Jurkat, Clone E6-1 (cell line): ENCODE data around the gene CRNKL1. TPM values are rescaled to one million over a fixed set of nuclear protein-coding genes. Genes with fewer than 3 reads are reported as not detected.

ENCODE experiments used
- DNase-seq: peaks from one replicate; pipeline ENCODE4 v3.0.0-alpha.2; 2011; ENCODE audit warnings: low read depth, low spot score
- H3K4me3 ChIP-seq: 2 replicates; pipeline ENCODE4 v1.5.1; 2011; ENCODE audit warnings: mild to moderate bottlenecking, low read length, control low read depth, moderate library complexity
- polyA plus RNA-seq: library from polyadenylated mRNA; unstranded; fragments of >200 nt; gene quantifications from one replicate; pipeline ENCODE4 v1.2.1, GENCODE V29; 2012; ENCODE audit warnings: missing spikeins; ENCODE audit not compliant: insufficient read length, insufficient read depth

Gene CRNKL1
- polyA plus RNA-seq, result 47.6 TPM

- peak within 1 kb of the TSS; percentile 98 for H3K4me3 ChIP-seq
Measured at GRCh38 chr20:20052074-20052970, at the start of gene CRNKL1, which contains the start of gene CFAP61. Gene CRNKL1, minus strand, starts transcription at chr20:20052466. Its CDS starts 124 bp downstream, at chr20:20052342. Gene CFAP61, plus strand, starts transcription at chr20:20052532. Its CDS starts 4,122 bp downstream, at chr20:20056654.

GRCh38 chr20:20100881-20101280 is 48.6 kb upstream of the CRNKL1 start:
- no peak for DNase-seq

More at GRCh38 chr20:20052074-20052970, at the start of gene CRNKL1, which contains the start of gene CFAP61:
- peak; percentile 96 for DNase-seq

GRCh38 chr20:20096421-20096820 is 44.2 kb upstream of the CRNKL1 start:
- no peak overlapping the region for H3K4me3 ChIP-seq
- DNase-seq, result no peak

More at GRCh38 chr20:20100881-20101280, 48.6 kb upstream of the CRNKL1 start:
- no peak overlapping the region for H3K4me3 ChIP-seq

- H3K4me3 ChIP-seq, result no peak overlapping the region
- no peak for DNase-seq
Measured at GRCh38 chr20:20095114-20095872, 43.0 kb upstream of the CRNKL1 start.

- H3K4me3 ChIP-seq, result no peak overlapping the region
- no peak for DNase-seq
Measured at GRCh38 chr20:20094410-20094809, 42.1 kb upstream of the CRNKL1 start.

DNA sequence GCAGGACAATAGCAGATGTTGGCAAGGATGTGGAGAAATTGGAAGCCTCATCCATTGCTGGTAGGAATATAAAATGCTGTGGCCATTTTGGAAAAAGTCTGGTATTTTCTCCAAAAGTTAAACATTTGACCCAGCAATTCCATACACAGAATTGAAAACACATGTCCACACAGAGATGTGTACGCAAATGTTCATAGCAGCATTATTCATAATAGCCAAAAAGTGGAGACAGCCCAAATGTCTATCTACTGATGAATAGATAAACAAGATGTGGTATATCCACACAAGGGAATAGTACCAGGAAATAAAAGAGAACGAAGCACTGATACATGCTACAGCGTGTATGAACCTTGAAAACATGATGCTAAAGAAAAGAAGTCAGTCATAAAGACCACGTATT is 40.6 kb upstream of the CRNKL1 start:
- H3K4me3 ChIP-seq, result no peak overlapping the region
- no peak for DNase-seq

DNA sequence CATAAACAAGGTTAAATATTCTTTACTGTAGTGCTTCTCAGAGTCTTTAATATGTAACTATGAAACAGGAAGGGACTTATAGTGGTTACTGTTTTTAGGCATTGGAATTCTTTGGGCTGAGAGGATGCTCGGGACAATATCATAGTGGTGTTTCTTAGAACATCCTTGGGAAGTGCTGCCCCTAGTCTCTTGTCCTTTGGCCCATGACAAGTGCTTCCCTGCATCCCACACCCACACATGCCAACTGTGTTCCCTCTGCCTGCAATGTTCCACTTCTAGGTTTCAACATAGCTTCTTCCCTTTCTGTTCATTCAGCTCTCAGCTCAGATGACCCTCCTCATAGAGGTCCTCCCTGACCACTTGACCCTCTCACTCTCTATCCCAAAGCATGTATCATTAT is 37.7 kb upstream of the CRNKL1 start:
- no peak overlapping the region for H3K4me3 ChIP-seq
- DNase-seq, result no peak

- DNase-seq, result no peak
- H3K4me3 ChIP-seq, result no peak overlapping the region
Measured at GRCh38 chr20:20089018-20089417, 36.8 kb upstream of the CRNKL1 start.

DNA sequence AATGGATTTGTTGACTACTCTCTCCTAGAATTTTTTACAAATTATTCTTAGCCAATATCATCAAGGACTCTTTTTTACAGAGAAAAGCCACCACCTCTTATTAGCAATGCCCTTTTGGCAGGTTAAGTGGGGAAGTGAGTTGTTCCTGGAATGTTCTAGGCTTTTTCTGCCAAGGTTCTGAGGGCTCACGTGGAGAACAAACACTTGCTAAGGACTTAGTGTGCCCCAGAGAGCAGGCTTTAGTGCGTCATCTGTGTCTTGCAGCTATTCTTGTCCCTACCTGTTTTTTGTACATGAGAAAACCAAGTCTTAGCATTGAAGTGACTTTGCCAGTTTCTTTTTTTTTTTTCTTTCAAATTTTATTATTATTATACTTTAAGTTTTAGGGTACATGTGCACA is 33.5 kb upstream of the CRNKL1 start:
- no peak for DNase-seq
- no peak overlapping the region for H3K4me3 ChIP-seq

- H3K4me3 ChIP-seq, result no peak overlapping the region
- DNase-seq, result no peak
Measured at GRCh38 chr20:20085071-20085470, 32.8 kb upstream of the CRNKL1 start.

DNA sequence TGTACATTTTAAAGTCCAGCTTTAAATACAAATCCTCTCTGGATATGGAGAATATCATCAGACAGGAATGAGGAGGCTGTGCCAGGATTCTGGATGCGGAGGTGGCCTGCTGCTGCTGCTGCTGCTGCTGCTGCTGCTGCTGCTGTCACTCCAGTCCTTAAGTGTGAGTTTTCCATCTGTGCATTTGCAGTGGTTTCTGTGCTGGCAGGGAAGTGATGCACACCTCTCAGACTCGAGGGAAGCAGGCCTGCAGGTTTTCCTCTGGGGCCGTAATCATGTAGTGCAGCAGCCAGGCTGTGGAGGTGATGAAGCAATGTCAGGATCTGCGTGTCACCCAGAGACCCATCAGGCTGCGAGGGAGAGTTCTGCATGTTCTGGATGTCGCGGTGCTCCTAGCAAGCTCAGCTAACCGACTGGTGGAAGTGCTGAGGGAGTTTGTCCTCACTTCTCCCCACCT is 32.1 kb upstream of the CRNKL1 start:
- no peak overlapping the region for H3K4me3 ChIP-seq
- DNase-seq, result no peak

GRCh38 chr20:20083807-20084206 is 31.5 kb upstream of the CRNKL1 start:
- H3K4me3 ChIP-seq, result peak overlapping the region; percentile 15; the same call in 1 of the 2 replicates
- peak; percentile 61 for DNase-seq

DNA sequence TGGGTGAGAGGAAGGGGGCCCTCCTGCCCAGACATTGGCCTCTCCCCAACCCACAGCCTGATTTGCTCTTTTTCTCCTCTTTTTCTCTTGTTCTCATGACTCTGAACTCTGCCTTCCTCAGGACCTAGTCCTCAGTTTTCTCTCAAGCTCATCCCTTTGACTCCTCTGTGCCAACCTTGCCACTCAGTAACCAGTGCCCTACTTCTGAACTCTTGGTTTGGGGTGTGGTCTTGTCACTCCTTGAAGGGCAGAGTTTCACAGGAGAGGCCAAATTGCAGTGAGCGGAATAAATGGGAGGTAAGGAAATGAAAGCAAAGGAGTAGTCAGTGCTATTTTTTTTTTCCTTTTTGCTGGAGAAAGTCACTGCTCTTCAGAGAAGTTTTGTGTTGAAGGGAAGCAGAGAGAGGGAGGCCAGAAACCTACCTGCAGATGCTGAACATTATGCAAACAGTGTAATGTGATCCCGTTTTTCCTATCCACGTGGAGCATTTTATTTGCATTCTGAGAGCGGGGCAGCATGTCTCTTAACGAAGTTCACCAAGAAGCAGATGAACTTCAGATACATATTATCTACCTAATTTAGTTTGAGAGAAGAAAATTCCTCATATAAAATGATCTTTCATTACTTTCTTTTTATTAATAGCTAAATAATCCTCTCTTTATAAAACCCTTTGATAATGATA is 27.0 kb upstream of the CRNKL1 start:
- DNase-seq, result no peak
- H3K4me3 ChIP-seq, result no peak overlapping the region

GRCh38 chr20:20078041-20078440 is 25.8 kb upstream of the CRNKL1 start:
- H3K4me3 ChIP-seq, result no peak overlapping the region
- DNase-seq, result no peak

GRCh38 chr20:20076297-20077065 is 24.2 kb upstream of the CRNKL1 start:
- DNase-seq, result no peak
- H3K4me3 ChIP-seq, result no peak overlapping the region

DNA sequence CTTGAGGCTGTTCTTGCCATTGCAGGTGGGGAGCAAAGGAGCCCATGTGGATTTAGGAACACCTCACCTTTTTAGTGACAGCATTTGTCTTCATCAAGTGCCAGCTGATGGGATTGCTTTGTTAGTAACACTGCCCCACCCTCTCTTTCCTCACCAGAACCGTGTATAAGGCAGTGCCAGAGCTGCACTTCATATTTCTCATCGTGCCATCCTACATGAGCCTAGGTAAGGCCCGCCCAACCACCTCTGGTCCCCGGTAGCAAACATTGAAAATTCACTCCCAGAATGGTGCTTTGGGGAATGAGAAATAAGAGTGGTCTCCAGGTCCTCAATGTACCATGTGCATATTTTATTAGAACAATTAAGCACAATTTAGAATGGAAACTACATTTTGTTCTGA is 22.8 kb upstream of the CRNKL1 start:
- DNase-seq, result no peak
- no peak overlapping the region for H3K4me3 ChIP-seq

- no peak for DNase-seq
- H3K4me3 ChIP-seq, result no peak overlapping the region
Measured at GRCh38 chr20:20073801-20074371, 21.6 kb upstream of the CRNKL1 start.
